Caco-2 (cell line): ENCODE results near the gene SETDB1. TPM values are rescaled to one million over a fixed set of nuclear protein-coding genes. Genes with fewer than 3 reads are reported as not detected.

Experiments used
- BruUV-seq: library from RNA; stranded (reverse); fragments of 400-500 nt; replicated peaks from 2 replicates; lab custom pipeline; 2021; lab: Mats Ljungman, UMichigan
- CTCF ChIA-PET: fragments of 300-600 bp; sonication (Branson Sonifier 250); formaldehyde crosslinking; loops from one replicate; lab custom pipeline; 2022; ENCODE audit warnings: antibody characterized with exemption; lab: Charles Lee
- POLR2A ChIA-PET: fragments of 300-600 bp; sonication (Branson Sonifier 250); formaldehyde crosslinking; loops from one replicate; lab custom pipeline; 2022; ENCODE audit warnings: antibody characterized with exemption; lab: Charles Lee
- DNase-seq, 2 experiments: peaks; one replicate each; pipeline versions ENCODE4 v3.0.0 to v3.0.0-alpha.2; 2020 to 2022
- H3K27me3 ChIP-seq: replicated peaks from 2 replicates; pipeline ENCODE4 v1.6.0; 2011; ENCODE audit warnings: low read length; ENCODE audit not compliant: control insufficient read depth, insufficient read depth
- H3K36me3 ChIP-seq: 2 replicates; pipeline ENCODE4 v1.5.1; 2011; ENCODE audit warnings: low read length; ENCODE audit not compliant: control insufficient read depth, insufficient read depth
- H3K4me1 ChIP-seq: fragments of 250-450 bp; sonication (Bioruptor Pico); 2 replicates; pipeline ENCODE4 v1.5.1; 2020; ENCODE audit warnings: mild to moderate bottlenecking
- H3K4me3 ChIP-seq: 2 replicates; pipeline ENCODE4 v1.5.1; 2011; ENCODE audit warnings: low read depth, mild to moderate bottlenecking, control low read depth, low read length
- H3K9me3 ChIP-seq: fragments of 250-450 bp; sonication (Bioruptor Pico); 2 replicates; pipeline ENCODE4 v1.5.1; 2020; ENCODE audit warnings: mild to moderate bottlenecking, moderate library complexity
- H3K27ac Mint-ChIP-seq: one replicate; pipeline ENCODE4 v1.8.0; 2022; ENCODE audit warnings: mixed read lengths; ENCODE audit not compliant: unreplicated experiment
- H3K27me3 Mint-ChIP-seq: one replicate; pipeline ENCODE4 v1.8.0; 2022; ENCODE audit warnings: mixed read lengths; ENCODE audit not compliant: insufficient read depth, unreplicated experiment
- H3K36me3 Mint-ChIP-seq: one replicate; pipeline ENCODE4 v1.8.0; 2022; ENCODE audit warnings: mild to moderate bottlenecking, mixed read lengths; ENCODE audit not compliant: insufficient read depth, unreplicated experiment
- H3K4me1 Mint-ChIP-seq: one replicate; pipeline ENCODE4 v1.8.0; 2022; ENCODE audit warnings: low read depth, mixed read lengths; ENCODE audit not compliant: unreplicated experiment
- H3K4me3 Mint-ChIP-seq: one replicate; pipeline ENCODE4 v1.8.0; 2022; ENCODE audit warnings: mild to moderate bottlenecking, moderate library complexity, mixed read lengths; ENCODE audit not compliant: unreplicated experiment
- H3K9me3 Mint-ChIP-seq: one replicate; pipeline ENCODE4 v1.8.0; 2022; ENCODE audit warnings: mixed read lengths; ENCODE audit not compliant: unreplicated experiment
- CTCF ChIP-seq, 2 experiments: fragments of 200-600 bp in 1 of 2; IDR thresholded peaks; 1 replicate in 1 of 2; 2 replicates in 1 of 2; pipeline versions ENCODE4 v1.5.1 to v1.8.0; 2011 to 2022; ENCODE audit warnings: antibody characterized with exemption in 1 of 2, control low read depth in 1 of 2, inconsistent platforms in 1 of 2, low read depth in 1 of 2, low read length in 1 of 2, mild to moderate bottlenecking in 1 of 2, moderate library complexity in 1 of 2; ENCODE audit not compliant: insufficient read depth in 1 of 2, severe bottlenecking in 1 of 2, unreplicated experiment in 1 of 2
- intact Hi-C: fragments of 100-400 bp; cut with micrococcal nuclease; formaldehyde crosslinking; loops from one replicate; pipeline ENCODE4 v1.10.0; 2022; ENCODE audit not compliant: unreplicated experiment
- total RNA-seq: library from RNA; stranded (reverse); gene quantifications from 2 replicates; pipeline ENCODE4 v1.2.3, GENCODE V29; 2022

The SETDB1 gene
- total RNA-seq, 1 experiment from 2014 or later, result 45.0 TPM

GRCh38 chr1:150999926-151000325 lies 73.8 kb downstream of the SETDB1 start:
- H3K27ac Mint-ChIP-seq, result no peak overlapping the region
- peaks cover 12% of the 10 kb centered on the region; the same call in 1 of the 2 replicates for H3K4me1 ChIP-seq
- H3K4me3 Mint-ChIP-seq, result no peak overlapping the region
- no TSS peak for BruUV-seq
- ChIA-PET POLR2A (interaction anchor here (1.1 kb wide), 1 partner anchor 18 kb away, joined by 5 read pairs; the partner anchor contains the start of gene ANXA9), CTCF (interaction anchor here (1.5 kb wide), 1 partner anchor 18 kb away, joined by 4 read pairs; no protein-coding TSS in a partner anchor)
- no peak for TF ChIP-seq CTCF (IDR thresholded peaks at IDR 0.05; ENCODE audit: insufficient read depth in 1 of 2, low read depth in 1 of 2, low read length in 1 of 2, severe bottlenecking in 1 of 2, unreplicated experiment in 1 of 2)
- no peak for DNase-seq
- no peaks in the 10 kb centered on the region for H3K27me3 ChIP-seq
- H3K9me3 Mint-ChIP-seq, result no peaks in the 10 kb centered on the region
- H3K36me3 Mint-ChIP-seq, result peaks cover 19% of the 10 kb centered on the region
- intact Hi-C loops, result loop anchor here (10.0 kb wide), 1 partner anchor 435 kb away; no protein-coding TSS in a partner anchor
- peaks cover 2% of the 10 kb centered on the region for H3K36me3 ChIP-seq
- peaks cover 21% of the 10 kb centered on the region for H3K4me1 Mint-ChIP-seq
- no peaks in the 10 kb centered on the region for H3K27me3 Mint-ChIP-seq
- H3K9me3 ChIP-seq, result no peaks in the 10 kb centered on the region
- H3K4me3 ChIP-seq, result no peak overlapping the region

GRCh38 chr1:151000408-151000807 lies 74.2 kb downstream of the SETDB1 start:
- Mint-ChIP-seq H3K36me3 (peaks cover 19% of the 10 kb centered on the region), H3K27me3 (no peaks in the 10 kb centered on the region), H3K27ac (no peak overlapping the region), H3K4me1 (peaks cover 21% of the 10 kb centered on the region), H3K9me3 (no peaks in the 10 kb centered on the region), H3K4me3 (no peak overlapping the region)
- peaks cover 2% of the 10 kb centered on the region for H3K36me3 ChIP-seq
- H3K4me3 ChIP-seq, result no peak overlapping the region
- ChIA-PET POLR2A (no interaction called here), CTCF (no interaction called here)
- no peaks in the 10 kb centered on the region for H3K27me3 ChIP-seq
- H3K9me3 ChIP-seq, result no peaks in the 10 kb centered on the region
- no peak for DNase-seq
- intact Hi-C loops, result loop anchor here (10.0 kb wide), 1 partner anchor 436 kb away; no protein-coding TSS in a partner anchor
- no peak for TF ChIP-seq CTCF (IDR thresholded peaks at IDR 0.05; ENCODE audit: insufficient read depth in 1 of 2, low read depth in 1 of 2, low read length in 1 of 2, severe bottlenecking in 1 of 2, unreplicated experiment in 1 of 2)
- BruUV-seq, result no TSS peak
- H3K4me1 ChIP-seq, result peaks cover 10% of the 10 kb centered on the region; the same call in 1 of the 2 replicates

- H3K36me3 ChIP-seq, result peaks cover 2% of the 10 kb centered on the region
- no peaks in the 10 kb centered on the region for H3K27me3 Mint-ChIP-seq
- ChIA-PET POLR2A (interaction anchor here (0.6 kb wide), 1 partner anchor 45 kb away, joined by 3 read pairs; no protein-coding TSS in a partner anchor), CTCF (interaction anchor here (0.7 kb wide), 1 partner anchor 23 kb away, joined by 3 read pairs; no protein-coding TSS in a partner anchor)
- no peak overlapping the region for H3K4me3 Mint-ChIP-seq
- peaks cover 9% of the 10 kb centered on the region; the same call in 1 of the 2 replicates for H3K4me1 ChIP-seq
- H3K27ac Mint-ChIP-seq, result no peak overlapping the region
- TF ChIP-seq CTCF (IDR thresholded peaks at IDR 0.05; ENCODE audit: insufficient read depth in 1 of 2, low read depth in 1 of 2, low read length in 1 of 2, severe bottlenecking in 1 of 2, unreplicated experiment in 1 of 2), result no peak
- no peak for DNase-seq
- BruUV-seq, result no TSS peak
- no peaks in the 10 kb centered on the region for H3K9me3 Mint-ChIP-seq
- H3K27me3 ChIP-seq, result no peaks in the 10 kb centered on the region
- H3K36me3 Mint-ChIP-seq, result peaks cover 11% of the 10 kb centered on the region
- H3K4me1 Mint-ChIP-seq, result peaks cover 21% of the 10 kb centered on the region
- H3K9me3 ChIP-seq, result no peaks in the 10 kb centered on the region
- no peak overlapping the region for H3K4me3 ChIP-seq
- intact Hi-C loops, result loop anchor here (10.0 kb wide), 1 partner anchor 437 kb away; no protein-coding TSS in a partner anchor
Observed at GRCh38 chr1:151001602-151002001, 75.4 kb downstream of the SETDB1 start.
